Keratinocyte (primary cell): ENCODE data around the gene UBE2L6. TPM values are rescaled to one million over a fixed set of nuclear protein-coding genes. Genes with fewer than 3 reads are reported as not detected.

Experiments used
- DNase-seq: peaks from one replicate; pipeline ENCODE4 v3.0.0-alpha.2; 2011; ENCODE audit warnings: low read depth, missing footprints, low spot score
- FAIRE-seq: peaks from 2 replicates; lab custom pipeline; 2011; peaks lifted over from hg19 to GRCh38; lab: Jason Lieb, UNC
- H2AFZ ChIP-seq: 2 replicates; pipeline ENCODE4 v1.6.0; 2012; ENCODE audit warnings: low read length, control low read depth, inconsistent platforms; ENCODE audit not compliant: control insufficient read depth
- H3K27ac ChIP-seq: 2 replicates; pipeline ENCODE4 v1.5.1; 2011; ENCODE audit warnings: low read length; ENCODE audit not compliant: control insufficient read depth, insufficient read depth
- H3K27me3 ChIP-seq: 3 replicates; pipeline ENCODE4 v1.6.0; 2011; ENCODE audit warnings: low read length; ENCODE audit not compliant: control insufficient read depth, insufficient read depth; ENCODE audit errors: extremely low read depth
- H3K36me3 ChIP-seq, 2 experiments: 2 replicates in 1 of 2; 3 replicates in 1 of 2; pipeline ENCODE4 v1.5.1; 2011; ENCODE audit warnings: low read length in 2 of 2, mild to moderate bottlenecking in 1 of 2; ENCODE audit not compliant: control insufficient read depth in 2 of 2, insufficient read depth in 2 of 2; ENCODE audit errors: extremely low read depth in 1 of 2
- H3K4me1 ChIP-seq: 3 replicates; pipeline ENCODE4 v1.5.1; 2011; ENCODE audit warnings: low read length; ENCODE audit not compliant: control insufficient read depth, insufficient read depth; ENCODE audit errors: extremely low read depth
- H3K4me2 ChIP-seq: 3 replicates; pipeline ENCODE4 v1.6.0; 2011; ENCODE audit warnings: low read depth, low read length; ENCODE audit not compliant: control insufficient read depth, insufficient read depth; ENCODE audit errors: extremely low read depth
- H3K4me3 ChIP-seq, 3 experiments: fragments of 200-600 bp in 1 of 3; sonication (generic) in 1 of 3; 2 replicates in 2 of 3; 3 replicates in 1 of 3; pipeline ENCODE4 v1.5.1; 2011 to 2016; ENCODE audit warnings: low read length in 3 of 3, mild to moderate bottlenecking in 3 of 3, control low read depth in 2 of 3, inconsistent platforms in 1 of 3, low read depth in 1 of 3, mixed read lengths in 1 of 3, mixed run types in 1 of 3, moderate library complexity in 1 of 3; ENCODE audit not compliant: control insufficient read depth in 2 of 3, insufficient read depth in 2 of 3; ENCODE audit errors: extremely low read depth in 1 of 3
- H3K79me2 ChIP-seq: 2 replicates; pipeline ENCODE4 v1.6.0; 2012; ENCODE audit warnings: low read length; ENCODE audit not compliant: control insufficient read depth, insufficient read depth
- H3K9ac ChIP-seq: 3 replicates; pipeline ENCODE4 v1.6.0; 2011; ENCODE audit warnings: low read length; ENCODE audit not compliant: control insufficient read depth, insufficient read depth; ENCODE audit errors: extremely low read depth
- H3K9me1 ChIP-seq: 3 replicates; pipeline ENCODE4 v1.6.0; 2011; ENCODE audit warnings: low read length; ENCODE audit not compliant: control insufficient read depth, insufficient read depth; ENCODE audit errors: extremely low read depth
- H3K9me3 ChIP-seq: 2 replicates; pipeline ENCODE4 v1.5.1; 2012; ENCODE audit warnings: low read depth, low read length; ENCODE audit not compliant: control insufficient read depth
- H4K20me1 ChIP-seq: 3 replicates; pipeline ENCODE4 v1.6.0; 2011; ENCODE audit warnings: low read length; ENCODE audit not compliant: control insufficient read depth, insufficient read depth; ENCODE audit errors: extremely low read depth
- EZH2 ChIP-seq: IDR thresholded peaks from one replicate; pipeline ENCODE4 v1.6.1; 2012; ENCODE audit warnings: inconsistent platforms, mild to moderate bottlenecking, low read length, moderate library complexity
- dilution Hi-C: fragments of 300-500 bp; cut with MboI; formaldehyde crosslinking; loops from one replicate; pipeline ENCODE4 v1.7.0; 2020; ENCODE audit warnings: low sequenced_read_pairs; ENCODE audit not compliant: extremely low pct_ligation_motif_present
- polyA plus RNA-seq, 5 experiments: library from polyadenylated mRNA; depleted of rRNA in 3 of 5; stranded (reverse) in 3 of 5; stranded (forward) in 1 of 5; unstranded in 1 of 5; fragments of >200 nt; gene quantifications; 1 replicate in 1 of 5; 2 replicates in 3 of 5; 3 replicates in 1 of 5; pipeline versions ENCODE4 v1.2.1 to v1.2.3, GENCODE V29; 2011 to 2012; ENCODE audit warnings: missing spikeins in 2 of 5, low read depth in 1 of 5, low replicate concordance in 1 of 5
- TF ChIP-seq, protein P1 (sequence below), 3 experiments: IDR thresholded peaks in 1 of 3; conservative IDR thresholded peaks in 1 of 3; optimal IDR thresholded peaks in 1 of 3; 2 replicates in 2 of 3; 3 replicates in 1 of 3; pipeline versions ENCODE3 to v1.5.1; 2011; ENCODE audit warnings: low read length in 3 of 3, mild to moderate bottlenecking in 3 of 3, moderate library complexity in 2 of 3, control low read depth in 1 of 3, inconsistent platforms in 1 of 3; ENCODE audit not compliant: insufficient read depth in 2 of 3; ENCODE audit errors: extremely low read depth in 1 of 3

Gene UBE2L6
- polyA plus RNA-seq, 1 donor (not counting 4 experiments of a cell fraction or from before 2014, with no cell fraction given) = 56.6 TPM

DNA sequence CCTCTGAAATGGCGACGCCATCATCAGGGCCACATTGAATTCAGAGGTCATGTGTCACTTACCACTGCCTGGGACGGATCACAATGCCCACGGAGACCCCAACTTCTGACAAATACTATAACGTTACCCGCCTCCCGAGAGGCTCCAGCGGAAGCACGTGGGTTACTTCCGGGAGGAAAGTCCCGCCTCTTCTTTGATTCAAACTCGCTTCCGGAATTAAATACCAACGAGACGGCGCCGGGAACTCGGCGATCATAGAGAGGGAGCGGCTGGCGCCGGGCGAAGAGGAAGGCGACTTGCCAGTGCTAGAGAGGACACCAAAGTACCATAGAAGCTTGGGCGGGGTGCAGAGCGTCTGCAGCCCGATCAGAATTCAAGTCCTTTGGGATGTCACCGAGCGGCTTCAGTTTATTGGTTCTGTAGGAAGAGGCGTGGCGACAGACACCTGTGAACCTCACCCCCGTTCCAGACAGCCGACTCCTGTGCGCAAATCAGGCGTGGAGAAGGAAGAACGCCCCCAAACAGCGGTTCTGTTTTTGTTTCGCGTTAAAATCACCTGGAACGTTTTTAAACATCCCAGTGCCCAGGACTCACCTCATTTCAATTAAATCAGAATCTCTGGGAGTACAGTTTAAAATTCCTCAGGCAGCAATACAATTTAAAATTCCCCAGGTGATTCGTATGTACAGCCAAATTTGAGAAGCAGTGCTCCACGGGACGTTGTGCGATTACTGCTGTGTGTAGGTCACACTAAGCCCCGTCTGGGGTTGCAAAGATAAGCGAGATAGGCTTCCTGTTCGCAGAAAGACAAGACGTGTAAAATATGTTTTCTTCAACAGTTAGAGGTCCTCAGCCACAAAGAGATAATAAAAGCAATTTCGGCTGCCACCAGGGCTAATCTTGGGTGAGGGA, 36.6 kb downstream of the UBE2L6 start, which contains the start of gene TIMM10:
Gene TIMM10 (minus strand): TSS at position 159 of the 912 bp plus-strand sequence. CDS start 565 bp downstream, outside the sequence.
- TF ChIP-seq, protein P1, sequence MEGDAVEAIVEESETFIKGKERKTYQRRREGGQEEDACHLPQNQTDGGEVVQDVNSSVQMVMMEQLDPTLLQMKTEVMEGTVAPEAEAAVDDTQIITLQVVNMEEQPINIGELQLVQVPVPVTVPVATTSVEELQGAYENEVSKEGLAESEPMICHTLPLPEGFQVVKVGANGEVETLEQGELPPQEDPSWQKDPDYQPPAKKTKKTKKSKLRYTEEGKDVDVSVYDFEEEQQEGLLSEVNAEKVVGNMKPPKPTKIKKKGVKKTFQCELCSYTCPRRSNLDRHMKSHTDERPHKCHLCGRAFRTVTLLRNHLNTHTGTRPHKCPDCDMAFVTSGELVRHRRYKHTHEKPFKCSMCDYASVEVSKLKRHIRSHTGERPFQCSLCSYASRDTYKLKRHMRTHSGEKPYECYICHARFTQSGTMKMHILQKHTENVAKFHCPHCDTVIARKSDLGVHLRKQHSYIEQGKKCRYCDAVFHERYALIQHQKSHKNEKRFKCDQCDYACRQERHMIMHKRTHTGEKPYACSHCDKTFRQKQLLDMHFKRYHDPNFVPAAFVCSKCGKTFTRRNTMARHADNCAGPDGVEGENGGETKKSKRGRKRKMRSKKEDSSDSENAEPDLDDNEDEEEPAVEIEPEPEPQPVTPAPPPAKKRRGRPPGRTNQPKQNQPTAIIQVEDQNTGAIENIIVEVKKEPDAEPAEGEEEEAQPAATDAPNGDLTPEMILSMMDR (optimal IDR thresholded peaks at IDR 0.05 in 1 of 3, IDR thresholded peaks at IDR 0.05 in 1 of 3, conservative IDR thresholded peaks at IDR 0.05 in 1 of 3; ENCODE audit: extremely low read depth in 1 of 3, insufficient read depth in 2 of 3, low read length in 3 of 3) = no peak
- TF ChIP-seq EZH2 = no peak

DNA sequence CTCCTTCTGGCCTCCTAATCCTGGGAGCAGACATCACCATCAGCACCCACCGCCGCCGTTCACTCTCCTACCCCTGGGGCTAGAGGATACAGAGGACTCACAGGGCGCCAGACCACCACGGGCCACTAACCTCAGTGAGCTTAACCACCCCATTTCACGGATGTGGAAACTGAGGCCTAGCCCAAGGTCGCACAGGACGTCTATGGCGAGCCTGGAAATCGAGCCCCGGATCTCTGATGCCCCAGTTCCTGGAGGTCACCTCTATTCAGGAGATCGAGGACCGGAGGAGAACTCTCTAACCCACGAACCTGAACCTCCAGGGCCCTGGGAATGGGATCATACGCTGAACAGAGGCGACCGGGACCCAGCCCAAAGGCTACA, 37.3 kb downstream of the UBE2L6 start:
- Histone ChIP-seq H3K4me3 (peak overlapping the region; percentile 61 to 96 (median 95)), H3K9me3 (no peaks in the 10 kb centered on the region), H3K9me1 (no peaks in the 10 kb centered on the region), H4K20me1 (no peaks in the 10 kb centered on the region), H3K36me3 (peaks cover 2 to 8% of the 10 kb centered on the region in 2 experiments), H2AFZ (peak overlapping the region; percentile 97), H3K9ac (peak overlapping the region; percentile 83), H3K27ac (peak overlapping the region; percentile 74), H3K4me2 (peak overlapping the region; percentile 91), H3K4me1 (peaks cover 14% of the 10 kb centered on the region), H3K27me3 (no peaks in the 10 kb centered on the region), H3K79me2 (peaks cover 20% of the 10 kb centered on the region)
- no peak for DNase-seq
- TF ChIP-seq, protein P1 (optimal IDR thresholded peaks at IDR 0.05 in 1 of 3, IDR thresholded peaks at IDR 0.05 in 1 of 3, conservative IDR thresholded peaks at IDR 0.05 in 1 of 3; ENCODE audit: extremely low read depth in 1 of 3, insufficient read depth in 2 of 3, low read length in 3 of 3) = no peak
- TF ChIP-seq EZH2 = no peak
- no peak for FAIRE-seq
- dilution Hi-C loops = no loop called here

More for the DNA sequence above, 36.6 kb downstream of the UBE2L6 start, which contains the start of gene TIMM10:
- peaks cover 14% of the 10 kb centered on the region for H3K4me1 ChIP-seq
- peak within 1 kb of the TSS; percentile 83 for H3K9ac ChIP-seq
- H3K27me3 ChIP-seq = no peaks in the 10 kb centered on the region
- no peaks in the 10 kb centered on the region for H4K20me1 ChIP-seq
- DNase-seq = peak; percentile 98
- H2AFZ ChIP-seq = peak within 1 kb of the TSS; percentile 97
- peak within 1 kb of the TSS; percentile 61 to 96 (median 95) for H3K4me3 ChIP-seq
- peak within 1 kb of the TSS; percentile 74 for H3K27ac ChIP-seq
- H3K36me3 ChIP-seq = peaks cover 2 to 8% of the 10 kb centered on the region in 2 experiments
- dilution Hi-C loops = no loop called here
- peak; percentile 71 for FAIRE-seq
- peaks cover 20% of the 10 kb centered on the region for H3K79me2 ChIP-seq
- H3K4me2 ChIP-seq = peak within 1 kb of the TSS; percentile 91
- H3K9me3 ChIP-seq = no peaks in the 10 kb centered on the region
- H3K9me1 ChIP-seq = no peaks in the 10 kb centered on the region
